KMS-11 (cell line): ENCODE results near the gene AP2B1.

ENCODE experiments used
- H2AFZ ChIP-seq: fragments of 200-600 bp; sonication (generic); 2 replicates; pipeline ENCODE4 v1.6.1; 2016; ENCODE audit warnings: antibody characterized with exemption, mixed run types, low read depth
- H3K27ac ChIP-seq: fragments of 200-600 bp; sonication (generic); 2 replicates; pipeline ENCODE4 v1.6.1; 2016; ENCODE audit warnings: mild to moderate bottlenecking, mixed run types
- H3K27me3 ChIP-seq: fragments of 200-600 bp; sonication (generic); 2 replicates; pipeline ENCODE4 v1.6.1; 2017; ENCODE audit warnings: mild to moderate bottlenecking, low read depth, mixed run types, moderate library complexity; ENCODE audit not compliant: insufficient read depth
- H3K36me3 ChIP-seq: fragments of 200-600 bp; sonication (generic); 2 replicates; pipeline ENCODE4 v1.6.1; 2017; ENCODE audit warnings: mild to moderate bottlenecking, mixed run types; ENCODE audit not compliant: insufficient read depth
- H3K4me1 ChIP-seq: fragments of 200-600 bp; sonication (generic); 2 replicates; pipeline ENCODE4 v1.6.1; 2016; ENCODE audit warnings: mild to moderate bottlenecking, low read depth, mixed run types; ENCODE audit not compliant: poor library complexity, severe bottlenecking
- H3K4me2 ChIP-seq: fragments of 200-600 bp; sonication (generic); 2 replicates; pipeline ENCODE4 v1.7.0; 2016; ENCODE audit warnings: mild to moderate bottlenecking, mixed run types
- H3K4me3 ChIP-seq: fragments of 200-600 bp; sonication (generic); IDR thresholded peaks from 2 replicates; pipeline ENCODE4 v1.6.1; 2017; ENCODE audit warnings: low read depth, low read length, mixed read lengths; ENCODE audit not compliant: insufficient read depth
- H3K79me2 ChIP-seq: fragments of 200-600 bp; sonication (generic); 2 replicates; pipeline ENCODE4 v1.6.1; 2016; ENCODE audit warnings: low read depth, mixed run types; ENCODE audit not compliant: insufficient read depth
- H3K9ac ChIP-seq: fragments of 200-600 bp; sonication (generic); 2 replicates; pipeline ENCODE4 v1.6.1; 2016; ENCODE audit warnings: mild to moderate bottlenecking, mixed run types
- H4K20me1 ChIP-seq: fragments of 200-600 bp; sonication (generic); 2 replicates; pipeline ENCODE4 v1.6.1; 2016; ENCODE audit warnings: mild to moderate bottlenecking, mixed run types; ENCODE audit not compliant: insufficient read depth
- TF ChIP-seq, protein P1 (sequence below): fragments of 200-600 bp; sonication (generic); conservative IDR thresholded peaks from 2 replicates; pipeline ENCODE4 v1.6.1; 2017; ENCODE audit warnings: low read depth, mild to moderate bottlenecking, antibody characterized with exemption, low read length, moderate library complexity, mixed read lengths

The AP2B1 gene

GRCh38 chr17:35745749-35746320 is 158.7 kb downstream of the AP2B1 start:
- Histone ChIP-seq H3K79me2 (no peaks in the 10 kb centered on the region), H3K4me1 (no peaks in the 10 kb centered on the region), H3K9ac (no peak overlapping the region), H3K4me2 (no peak overlapping the region), H3K4me3 (no peak overlapping the region), H2AFZ (no peak overlapping the region), H4K20me1 (no peaks in the 10 kb centered on the region), H3K27ac (no peak overlapping the region), H3K27me3 (peaks cover 23% of the 10 kb centered on the region), H3K36me3 (no peaks in the 10 kb centered on the region)
- TF ChIP-seq, protein P1, sequence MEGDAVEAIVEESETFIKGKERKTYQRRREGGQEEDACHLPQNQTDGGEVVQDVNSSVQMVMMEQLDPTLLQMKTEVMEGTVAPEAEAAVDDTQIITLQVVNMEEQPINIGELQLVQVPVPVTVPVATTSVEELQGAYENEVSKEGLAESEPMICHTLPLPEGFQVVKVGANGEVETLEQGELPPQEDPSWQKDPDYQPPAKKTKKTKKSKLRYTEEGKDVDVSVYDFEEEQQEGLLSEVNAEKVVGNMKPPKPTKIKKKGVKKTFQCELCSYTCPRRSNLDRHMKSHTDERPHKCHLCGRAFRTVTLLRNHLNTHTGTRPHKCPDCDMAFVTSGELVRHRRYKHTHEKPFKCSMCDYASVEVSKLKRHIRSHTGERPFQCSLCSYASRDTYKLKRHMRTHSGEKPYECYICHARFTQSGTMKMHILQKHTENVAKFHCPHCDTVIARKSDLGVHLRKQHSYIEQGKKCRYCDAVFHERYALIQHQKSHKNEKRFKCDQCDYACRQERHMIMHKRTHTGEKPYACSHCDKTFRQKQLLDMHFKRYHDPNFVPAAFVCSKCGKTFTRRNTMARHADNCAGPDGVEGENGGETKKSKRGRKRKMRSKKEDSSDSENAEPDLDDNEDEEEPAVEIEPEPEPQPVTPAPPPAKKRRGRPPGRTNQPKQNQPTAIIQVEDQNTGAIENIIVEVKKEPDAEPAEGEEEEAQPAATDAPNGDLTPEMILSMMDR: no peak

- H3K9ac ChIP-seq: no peak overlapping the region
These were observed 160.5 kb downstream of the AP2B1 start for GRCh38 chr17:35747540-35748017.

GRCh38 chr17:35748341-35748841 is 161.3 kb downstream of the AP2B1 start:
- no peak overlapping the region for H2AFZ ChIP-seq

More at GRCh38 chr17:35747540-35748017, 160.5 kb downstream of the AP2B1 start:
- Histone ChIP-seq H3K36me3 (no peaks in the 10 kb centered on the region), H3K4me1 (no peaks in the 10 kb centered on the region), H4K20me1 (no peaks in the 10 kb centered on the region), H3K27me3 (peaks cover 23% of the 10 kb centered on the region), H2AFZ (no peak overlapping the region; the same call in 1 of the 2 replicates), H3K79me2 (no peaks in the 10 kb centered on the region), H3K4me3 (no peak overlapping the region), H3K27ac (no peak overlapping the region), H3K4me2 (no peak overlapping the region)
- TF ChIP-seq, protein P1: peak; percentile 84

DNA sequence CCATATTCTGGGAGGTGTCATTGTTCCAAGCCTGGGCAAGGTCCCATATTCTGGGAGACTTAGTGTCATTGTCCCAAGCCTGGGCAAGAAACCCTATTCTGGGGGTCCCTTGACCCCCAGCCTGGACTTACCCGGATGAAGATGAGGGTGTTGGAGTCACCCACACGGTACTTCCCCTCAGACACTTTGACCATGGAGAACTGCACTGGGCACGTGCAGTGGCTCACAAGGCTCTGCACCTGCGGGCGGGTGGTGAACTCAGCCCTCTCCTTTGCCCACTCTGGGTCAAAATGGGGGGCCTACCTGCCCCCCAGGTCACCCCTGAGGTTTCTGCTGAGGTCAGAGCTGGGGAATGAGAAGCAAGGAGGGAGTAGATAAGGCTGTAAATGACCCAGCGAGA is 161.9 kb downstream of the AP2B1 start:
- H4K20me1 ChIP-seq: no peaks in the 10 kb centered on the region
- no peaks in the 10 kb centered on the region for H3K36me3 ChIP-seq
- H3K4me3 ChIP-seq: no peak overlapping the region
- H3K4me2 ChIP-seq: no peak overlapping the region
- no peak overlapping the region for H3K9ac ChIP-seq
- H3K27me3 ChIP-seq: peaks cover 14% of the 10 kb centered on the region
- no peaks in the 10 kb centered on the region for H3K4me1 ChIP-seq
- H2AFZ ChIP-seq: no peak overlapping the region
- no peak overlapping the region for H3K27ac ChIP-seq
- H3K79me2 ChIP-seq: no peaks in the 10 kb centered on the region
- TF ChIP-seq, protein P1: no peak

More at GRCh38 chr17:35748341-35748841, 161.3 kb downstream of the AP2B1 start:
- H3K27me3 ChIP-seq: peaks cover 19% of the 10 kb centered on the region
- no peaks in the 10 kb centered on the region for H3K4me1 ChIP-seq
- H3K4me3 ChIP-seq: no peak overlapping the region
- no peaks in the 10 kb centered on the region for H4K20me1 ChIP-seq
- no peak overlapping the region for H3K9ac ChIP-seq
- no peaks in the 10 kb centered on the region for H3K79me2 ChIP-seq
- no peak overlapping the region for H3K4me2 ChIP-seq
- no peaks in the 10 kb centered on the region for H3K36me3 ChIP-seq
- H3K27ac ChIP-seq: no peak overlapping the region
- TF ChIP-seq, protein P1: no peak
